Body of pancreas (tissue), 4 donors: ENCODE results near the gene BLOC1S3.

Experiments
- CTCF ChIP-seq, 7 experiments: fragments of 450-650 bp in 4 of 7; fragments of 200-600 bp in 3 of 7; sonication (generic) in 3 of 7; IDR thresholded peaks; one replicate each; pipeline ENCODE4 v1.5.1; 2016 to 2019; ENCODE audit warnings: antibody characterized with exemption in 7 of 7
- POLR2A ChIP-seq, 3 donors: fragments of 450-650 bp; IDR thresholded peaks; one replicate each; pipeline ENCODE4 v1.6.1; 2016; ENCODE audit warnings: antibody characterized with exemption in 3 of 3, mild to moderate bottlenecking in 2 of 3

- TF ChIP-seq CTCF (IDR thresholded peaks at IDR 0.05) (no peak), POLR2A (IDR thresholded peaks at IDR 0.05) (no peak)
These were observed 27.2 kb downstream of the BLOC1S3 start for GRCh38 chr19:45205810-45206209.
